Activated CD8-positive, alpha-beta memory T cell treated with anti-CD3 and anti-CD28 coated beads, Interleukin-2, amount 50 U/mL, for 1 hour (primary cell): ENCODE data around the gene BPNT1.
A peak's percentile ranks its signal among the peaks of the same experiment; 100 is the strongest.
"Not testable (repeated sequence)": the region's sequence is repeated elsewhere in the genome, so short reads cannot be mapped to it uniquely, and the experiment has no call there.

Experiments used
- DNase-seq: peaks from one replicate; pipeline ENCODE4 v3.0.0-alpha.2; 2020; ENCODE audit errors: extremely low read depth

Gene BPNT1

GRCh38 chr1:220077887-220078286 lies 11.7 kb downstream of the BPNT1 start:
- DNase-seq, result no peak

- no peak for DNase-seq
Measured at GRCh38 chr1:220076861-220077762, 12.5 kb downstream of the BPNT1 start.

DNA sequence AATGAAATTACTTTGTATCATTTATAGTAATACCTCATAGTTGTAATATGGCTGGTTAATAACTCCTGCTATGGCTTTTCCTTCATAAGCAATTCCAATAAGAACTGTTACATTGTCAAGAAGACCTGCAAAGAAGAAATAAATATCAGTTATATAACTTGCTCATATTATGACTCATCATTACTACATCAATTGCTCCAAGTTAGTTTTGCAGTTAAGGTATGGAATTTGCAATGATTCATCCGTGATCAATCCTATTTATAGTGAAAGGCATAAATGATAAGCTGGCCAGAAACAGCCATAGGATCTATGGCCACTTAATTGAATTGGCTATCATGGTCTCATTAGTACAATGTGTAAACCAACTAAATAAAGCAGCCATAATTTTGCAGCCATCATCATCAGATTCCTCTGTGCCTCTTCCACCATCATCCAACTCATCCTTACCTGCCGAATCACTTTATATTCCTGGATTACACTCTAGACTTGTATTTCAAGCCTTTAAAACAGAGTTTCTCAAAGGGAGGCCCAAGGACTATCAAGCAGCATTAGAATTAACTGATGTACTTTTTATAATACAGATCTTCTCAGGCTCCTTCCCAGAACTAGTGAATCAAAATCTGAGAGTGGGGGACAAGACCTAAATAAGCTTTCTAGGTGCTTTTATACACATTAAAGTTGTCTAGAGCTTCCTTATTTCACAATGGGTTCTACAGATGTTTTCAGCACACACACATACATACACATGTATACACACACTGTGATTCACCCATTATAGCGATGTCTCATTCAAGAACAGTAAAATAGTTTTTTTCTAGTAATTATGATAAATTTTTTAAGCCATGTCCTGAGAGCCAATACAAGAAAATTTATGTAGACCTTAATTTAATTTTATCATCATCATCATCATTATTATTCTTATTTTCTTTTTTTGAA lies 22.1 kb downstream of the BPNT1 start:
- DNase-seq, result no peak

DNA sequence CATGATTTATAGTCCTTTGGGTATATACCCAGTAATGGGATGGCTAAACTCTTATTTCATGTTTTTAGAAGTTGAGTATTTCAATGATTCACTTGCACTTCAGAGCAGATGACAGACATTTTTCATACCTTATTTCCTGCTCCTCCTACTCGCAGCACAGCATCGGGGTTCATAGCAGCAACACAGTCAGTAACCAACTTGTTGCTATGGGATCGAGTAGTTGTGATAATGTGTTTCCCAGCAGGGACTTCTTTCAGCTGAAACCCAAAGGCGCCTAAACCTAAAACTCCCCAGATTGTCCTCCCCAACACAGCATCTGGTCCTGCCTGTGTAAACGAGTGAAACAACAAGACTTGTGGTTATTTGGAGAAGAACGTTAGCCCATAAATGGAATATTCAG lies 27.0 kb downstream of the BPNT1 start:
- DNase-seq, result no peak

DNA sequence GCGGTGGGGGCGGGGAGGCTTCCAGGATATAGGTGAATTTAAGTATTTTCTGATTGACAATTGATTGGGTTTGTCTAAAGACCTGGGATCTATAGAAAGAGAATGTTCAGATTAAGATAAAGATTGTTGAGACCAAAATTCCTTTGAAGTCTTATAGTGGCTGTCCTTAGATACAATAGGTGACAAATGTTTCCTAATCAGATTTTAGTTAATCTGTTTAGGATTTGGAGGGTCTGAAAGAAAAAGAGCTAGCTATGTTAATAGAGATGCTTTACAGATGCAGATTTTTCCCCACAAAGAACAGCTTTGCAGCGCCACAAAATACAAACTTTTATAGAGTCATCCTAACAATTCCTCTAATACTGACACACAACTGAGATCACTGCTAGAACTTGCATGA lies 28.7 kb downstream of the BPNT1 start:
- no peak for DNase-seq

GRCh38 chr1:220056374-220056773 lies 33.2 kb downstream of the BPNT1 start:
- DNase-seq, result no peak

DNA sequence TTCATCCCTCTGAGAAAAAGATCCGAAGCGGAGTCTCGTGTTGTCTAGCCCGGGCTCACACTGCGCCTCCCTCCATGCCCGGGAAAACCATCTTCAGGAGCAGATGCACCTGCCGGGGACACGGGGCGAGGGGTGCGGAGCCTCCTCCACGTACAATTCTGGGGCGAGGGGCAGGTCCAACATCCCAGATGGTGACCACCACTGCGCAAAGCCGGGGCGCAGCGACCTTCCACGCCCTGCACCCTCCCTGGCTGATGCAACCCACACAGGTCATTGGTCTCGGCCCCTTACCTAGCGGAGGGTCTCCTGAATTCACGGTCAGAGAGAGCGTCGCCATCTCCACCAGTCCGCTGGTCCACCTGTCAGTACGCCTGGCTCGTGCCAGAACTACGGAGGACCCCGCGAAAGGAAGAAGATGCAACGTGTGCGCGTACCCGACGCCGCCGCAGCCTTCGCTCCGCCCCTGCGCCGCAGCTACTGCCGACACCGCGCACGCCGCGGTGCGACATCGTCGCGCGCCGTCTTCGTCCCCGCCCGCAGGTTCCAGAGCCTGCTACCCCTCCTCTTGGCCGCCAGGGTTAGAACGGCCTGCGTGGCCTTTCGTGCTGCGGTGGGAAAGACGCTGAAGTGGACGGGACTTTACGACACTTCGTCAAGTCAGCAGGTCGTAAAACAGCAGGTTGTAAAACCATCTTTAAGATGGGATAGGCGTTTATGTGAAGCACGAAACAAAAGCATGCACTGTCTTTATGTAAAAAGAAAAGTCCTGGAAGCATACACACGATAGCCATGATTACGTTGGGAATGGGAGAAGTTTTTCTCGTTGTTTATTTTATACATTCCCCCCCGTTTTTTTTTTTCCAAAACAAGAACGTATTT lies 43.3 kb downstream of the BPNT1 start, which contains the start of gene EPRS1:
TSS of gene EPRS1 (minus strand) at position 454 of the 879 bp plus-strand sequence. CDS start at position 337, 117 bp downstream.
- DNase-seq, result peak; percentile 83

GRCh38 chr1:220045356-220046051 lies 44.1 kb downstream of the BPNT1 start:
- DNase-seq, result no peak

- DNase-seq, result no peak
Measured at GRCh38 chr1:220044678-220045355, 44.8 kb downstream of the BPNT1 start.

- no peak for DNase-seq
Measured at GRCh38 chr1:220043646-220044045, 45.9 kb downstream of the BPNT1 start.

DNA sequence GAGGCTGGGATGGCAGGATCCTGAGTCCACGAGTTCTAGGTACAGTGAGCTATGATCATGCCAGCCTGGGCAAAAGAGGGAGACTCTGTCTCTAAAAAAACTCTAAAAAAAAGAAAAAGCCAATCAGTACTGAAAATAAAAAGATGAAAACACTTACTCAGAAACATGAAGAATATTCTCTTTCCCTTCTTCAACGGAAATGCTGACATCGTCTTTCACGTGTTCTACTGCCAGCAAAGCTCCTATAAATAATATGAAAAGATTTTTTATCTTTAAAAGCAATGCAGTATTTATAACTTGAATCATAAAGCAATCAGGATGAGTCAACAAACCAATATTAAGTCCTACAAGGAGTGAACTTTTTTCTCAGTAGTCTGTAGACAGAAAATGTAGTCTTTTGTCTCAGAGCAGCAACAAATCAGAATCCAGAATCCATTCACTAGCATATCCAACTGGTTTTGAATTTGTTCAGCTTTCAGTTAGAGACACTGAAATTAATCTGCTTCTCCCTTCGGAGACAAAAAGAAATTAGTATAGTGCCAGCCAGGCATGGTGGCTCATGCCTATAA lies 49.5 kb downstream of the BPNT1 start:
- DNase-seq, result no peak

DNA sequence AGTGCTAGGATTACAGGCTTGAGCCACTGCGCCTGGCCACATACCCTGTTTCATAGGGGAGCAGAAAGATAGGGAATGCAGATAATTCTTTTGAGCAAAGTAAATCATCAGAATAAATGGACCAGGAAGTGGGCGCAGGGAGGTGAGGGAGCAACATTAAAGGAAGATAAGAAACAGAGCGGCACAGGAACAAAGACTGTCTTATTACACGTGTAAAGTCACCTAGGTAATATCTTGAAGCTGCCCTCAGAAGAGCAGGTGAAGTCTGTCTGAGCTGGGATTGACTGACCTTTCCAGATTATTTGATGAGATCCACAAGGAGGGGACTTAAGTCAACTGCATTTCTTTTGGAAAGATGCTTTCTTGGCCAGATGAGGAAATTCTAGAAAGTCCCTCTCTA lies 50.9 kb downstream of the BPNT1 start:
- no peak for DNase-seq

- DNase-seq, result not testable (repeated sequence)
Measured at GRCh38 chr1:220037810-220038209, 51.8 kb downstream of the BPNT1 start.

GRCh38 chr1:220032911-220033310 lies 56.7 kb downstream of the BPNT1 start:
- no peak for DNase-seq

GRCh38 chr1:220031287-220031686 lies 58.3 kb downstream of the BPNT1 start:
- no peak for DNase-seq

GRCh38 chr1:220028346-220028895 lies 61.2 kb downstream of the BPNT1 start:
- DNase-seq, result no peak

GRCh38 chr1:220019071-220019470 lies 70.5 kb downstream of the BPNT1 start:
- no peak for DNase-seq

DNA sequence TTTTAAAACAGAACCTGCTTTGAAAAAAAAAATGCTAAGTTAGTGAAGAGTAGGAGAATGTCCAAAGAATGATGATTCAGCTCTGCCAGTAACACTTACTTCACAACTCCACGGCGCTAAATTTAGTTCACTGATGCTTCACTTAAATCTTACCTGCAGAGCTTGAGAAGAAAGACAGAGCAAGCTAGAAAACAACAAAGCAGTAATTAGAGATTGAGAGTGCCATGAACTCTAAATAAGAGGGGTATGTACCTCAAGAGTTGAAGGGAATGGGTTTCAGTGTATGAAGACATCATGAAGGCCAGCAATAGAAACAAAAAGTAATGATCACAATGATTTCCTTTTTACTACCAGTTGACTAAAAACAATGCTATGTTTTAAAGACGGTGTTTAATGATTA lies 76.1 kb downstream of the BPNT1 start:
- DNase-seq, result no peak

DNA sequence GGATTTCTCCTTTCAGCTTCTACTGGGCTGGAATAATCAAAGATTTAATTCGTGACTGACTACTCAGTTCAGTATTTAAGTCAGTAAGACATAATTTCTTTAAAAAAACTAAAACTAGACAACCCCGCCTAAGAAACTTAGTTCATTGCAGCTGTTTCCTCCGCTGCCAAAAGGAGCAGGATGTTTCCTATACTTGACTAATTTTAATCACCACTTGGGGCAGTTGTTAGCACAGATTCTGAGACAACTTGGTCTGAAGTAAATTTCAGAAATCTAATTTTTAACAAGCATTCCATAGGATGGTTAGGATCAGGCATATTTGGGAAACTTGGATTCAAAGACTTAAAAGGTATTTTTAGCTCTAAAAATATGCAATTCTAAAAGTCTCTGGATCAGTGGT lies 77.3 kb downstream of the BPNT1 start:
- no peak for DNase-seq

- DNase-seq, result no peak
Measured at GRCh38 chr1:220011620-220012019, 78.0 kb downstream of the BPNT1 start.
